ENCODE measurements around the gene MICAL3. TPM values are rescaled to one million over a fixed set of nuclear protein-coding genes. Genes with fewer than 3 reads are reported as not detected.
"Not testable (repeated sequence)": the region's sequence is repeated elsewhere in the genome, so short reads cannot be mapped to it uniquely, and the experiment has no call there.

The MICAL3 gene
- total and polyA plus RNA-seq, 5 experiments from 2014 or later, result 0.90 to 27.3 (median 1.3) TPM

GRCh38 chr22:17772958-17773605 is 251.3 kb downstream of the MICAL3 start:
- Mint-ChIP-seq H3K27me3 (no peaks in the 10 kb centered on the region), H3K36me3 (peaks cover 0 to 2% (median 0%) of the 10 kb centered on the region in 3 donors), H3K27ac (peak overlapping the region; percentile 79 to 95 (median 89)), H3K9me3 (no peaks in the 10 kb centered on the region), H3K4me3 (peak overlapping the region; percentile 83 to 100 (median 89)), H3K4me1 (peaks cover 37 to 84% (median 79%) of the 10 kb centered on the region in 4 donors)
- DNase-seq, result no peak
- no peak for ATAC-seq
- POLR2A ChIA-PET, result interaction anchor here (0.7 to 1.9 kb wide), 5 partner anchors 7 to 39 kb away, joined by 3 to 6 read pairs (median 4); no protein-coding TSS in a partner anchor

GRCh38 chr22:17772249-17772957 is 252.0 kb downstream of the MICAL3 start:
- H3K27ac Mint-ChIP-seq, result peak overlapping the region; percentile 79 to 95 (median 89)
- DNase-seq, result no peak

GRCh38 chr22:17770180-17771077 is 253.9 kb downstream of the MICAL3 start:
- peak overlapping the region in 8 of 10 donors; percentile 7 to 53 (median 22) for H3K4me3 Mint-ChIP-seq
- H3K27ac Mint-ChIP-seq, result peak overlapping the region; percentile 6 to 90 (median 75)
- POLR2A ChIA-PET, result no interaction called here
- no peaks in the 10 kb centered on the region for H3K9me3 Mint-ChIP-seq
- peaks cover 0 to 2% (median 0%) of the 10 kb centered on the region in 3 donors for H3K36me3 Mint-ChIP-seq
- DNase-seq (no peak), ATAC-seq (no peak)
- H3K27me3 Mint-ChIP-seq, result no peaks in the 10 kb centered on the region
- H3K4me1 Mint-ChIP-seq, result peaks cover 30 to 70% (median 67%) of the 10 kb centered on the region in 4 donors

More at GRCh38 chr22:17772249-17772957, 252.0 kb downstream of the MICAL3 start:
- ATAC-seq, result no peak
- POLR2A ChIA-PET, result interaction anchor here (0.7 to 1.5 kb wide), 2 partner anchors 9 to 15 kb away, joined by 4 to 6 read pairs; no protein-coding TSS in a partner anchor
- Mint-ChIP-seq H3K9me3 (no peaks in the 10 kb centered on the region), H3K4me3 (peak overlapping the region; percentile 83 to 100 (median 89)), H3K4me1 (peaks cover 40 to 84% (median 79%) of the 10 kb centered on the region in 4 donors), H3K36me3 (peaks cover 0 to 2% (median 0%) of the 10 kb centered on the region in 3 donors), H3K27me3 (no peaks in the 10 kb centered on the region)

GRCh38 chr22:17769716-17770082 is 254.7 kb downstream of the MICAL3 start:
- peak overlapping the region in 8 of 10 donors; percentile 6 to 87 (median 62) for H3K27ac Mint-ChIP-seq
- peaks cover 28 to 69% (median 65%) of the 10 kb centered on the region in 4 donors for H3K4me1 Mint-ChIP-seq
- H3K9me3 Mint-ChIP-seq, result no peaks in the 10 kb centered on the region
- H3K4me3 Mint-ChIP-seq, result peak overlapping the region in 6 of 10 donors; percentile 4 to 53 (median 16)
- DNase-seq (no peak), ATAC-seq (no peak)
- POLR2A ChIA-PET, result no interaction called here
- no peaks in the 10 kb centered on the region for H3K27me3 Mint-ChIP-seq
- peaks cover 0 to 2% (median 0%) of the 10 kb centered on the region in 3 donors for H3K36me3 Mint-ChIP-seq

- no peak for DNase-seq
- H3K36me3 Mint-ChIP-seq, result peaks cover 0 to 2% (median 0%) of the 10 kb centered on the region in 3 donors
- H3K27me3 Mint-ChIP-seq, result no peaks in the 10 kb centered on the region
- POLR2A ChIA-PET, result interaction anchor here (2.6 kb wide), 1 partner anchor 8 kb away, joined by 14 read pairs; no protein-coding TSS in a partner anchor
- H3K27ac Mint-ChIP-seq, result peak overlapping the region in 7 of 10 donors; percentile 21 to 77 (median 46)
- H3K9me3 Mint-ChIP-seq, result no peaks in the 10 kb centered on the region
- peaks cover 33 to 72% (median 70%) of the 10 kb centered on the region in 4 donors for H3K4me1 Mint-ChIP-seq
- peak overlapping the region in 4 of 10 donors; percentile 4 to 53 (median 14) for H3K4me3 Mint-ChIP-seq
- ATAC-seq, result no peak
Observed at GRCh38 chr22:17769013-17769715, 255.2 kb downstream of the MICAL3 start.

GRCh38 chr22:17767233-17768065 is 256.9 kb downstream of the MICAL3 start:
- H3K27me3 Mint-ChIP-seq, result no peaks in the 10 kb centered on the region
- H3K4me3 Mint-ChIP-seq, result peak overlapping the region; percentile 51 to 84 (median 80)
- peak; percentile 87 to 88 for ATAC-seq
- H3K36me3 Mint-ChIP-seq, result no peaks in the 10 kb centered on the region
- H3K4me1 Mint-ChIP-seq, result peaks cover 26 to 68% (median 63%) of the 10 kb centered on the region in 4 donors
- POLR2A ChIA-PET, result interaction anchor here (0.7 to 2.6 kb wide), 4 partner anchors 10 to 309 kb away, joined by 3 to 14 read pairs (median 4); no protein-coding TSS in a partner anchor
- DNase-seq, result peak in 6 of 10 donors; percentile 35 to 79 (median 64)
- H3K9me3 Mint-ChIP-seq, result no peaks in the 10 kb centered on the region
- peak overlapping the region; percentile 58 to 94 (median 91) for H3K27ac Mint-ChIP-seq

- POLR2A ChIA-PET, result interaction anchor here (1.4 kb wide), 1 partner anchor 9 kb away, joined by 5 read pairs; the partner anchor contains the start of gene BID
- H3K36me3 Mint-ChIP-seq, ATAC-seq, DNase-seq, H3K27me3 Mint-ChIP-seq, H3K9me3 Mint-ChIP-seq: not testable (repeated sequence)
- H3K4me1 Mint-ChIP-seq, result peaks cover 25 to 63% (median 51%) of the 10 kb centered on the region in 4 donors
- H3K27ac Mint-ChIP-seq, result peak overlapping the region in 7 of 10 donors; percentile 27 to 80 (median 61)
- peak overlapping the region in 1 of 10 donors; percentile 45 for H3K4me3 Mint-ChIP-seq
Observed at GRCh38 chr22:17764852-17765251, 259.5 kb downstream of the MICAL3 start.

- POLR2A ChIA-PET, result no interaction called here
- peak overlapping the region in 3 of 10 donors; percentile 12 to 52 (median 18) for H3K4me3 Mint-ChIP-seq
Observed at GRCh38 chr22:17764036-17764435, 260.3 kb downstream of the MICAL3 start.

GRCh38 chr22:17763442-17763841 is 260.9 kb downstream of the MICAL3 start:
- Mint-ChIP-seq H3K4me3 (peak overlapping the region in 1 of 10 donors; percentile 33), H3K4me1 (peaks cover 25 to 56% (median 47%) of the 10 kb centered on the region in 4 donors), H3K27ac (peak overlapping the region in 7 of 10 donors; percentile 33 to 91 (median 55))
- H3K9me3 Mint-ChIP-seq, H3K27me3 Mint-ChIP-seq, H3K36me3 Mint-ChIP-seq, DNase-seq, POLR2A ChIA-PET, ATAC-seq: not testable (repeated sequence)

More at GRCh38 chr22:17764036-17764435, 260.3 kb downstream of the MICAL3 start:
- Mint-ChIP-seq H3K4me1 (peaks cover 25 to 57% (median 44%) of the 10 kb centered on the region in 4 donors), H3K9me3 (no peaks in the 10 kb centered on the region), H3K27ac (peak overlapping the region; percentile 13 to 91 (median 60)), H3K36me3 (peaks cover 0 to 4% (median 0%) of the 10 kb centered on the region in 3 donors), H3K27me3 (no peaks in the 10 kb centered on the region)
- ATAC-seq, result no peak
- no peak for DNase-seq

- H3K4me3 Mint-ChIP-seq, result no peak overlapping the region
- peaks cover 20 to 55% (median 44%) of the 10 kb centered on the region in 4 donors for H3K4me1 Mint-ChIP-seq
- H3K27me3 Mint-ChIP-seq, result no peaks in the 10 kb centered on the region
- ATAC-seq (no peak), DNase-seq (no peak)
- POLR2A ChIA-PET, result interaction anchor here (1.1 kb wide), 1 partner anchor 314 kb away, joined by 3 read pairs; no protein-coding TSS in a partner anchor
- H3K9me3 Mint-ChIP-seq, result no peaks in the 10 kb centered on the region
- H3K36me3 Mint-ChIP-seq, result peaks cover 0 to 7% (median 0%) of the 10 kb centered on the region in 3 donors
- H3K27ac Mint-ChIP-seq, result peak overlapping the region in 8 of 10 donors; percentile 39 to 80 (median 66)
Observed at GRCh38 chr22:17761138-17761488, 263.2 kb downstream of the MICAL3 start.
